Thoracic aorta endothelial cell (primary cell): Measurements from ENCODE around the gene NUB1. TPM values are rescaled to one million over a fixed set of nuclear protein-coding genes. Genes with fewer than 3 reads are reported as not detected.

Source experiments
- total RNA-seq: library from RNA; depleted of rRNA; stranded (reverse); fragments of >200 nt; gene quantifications from 2 replicates; pipeline ENCODE4 v1.2.3, GENCODE V29; 2012

The NUB1 gene, protein sequence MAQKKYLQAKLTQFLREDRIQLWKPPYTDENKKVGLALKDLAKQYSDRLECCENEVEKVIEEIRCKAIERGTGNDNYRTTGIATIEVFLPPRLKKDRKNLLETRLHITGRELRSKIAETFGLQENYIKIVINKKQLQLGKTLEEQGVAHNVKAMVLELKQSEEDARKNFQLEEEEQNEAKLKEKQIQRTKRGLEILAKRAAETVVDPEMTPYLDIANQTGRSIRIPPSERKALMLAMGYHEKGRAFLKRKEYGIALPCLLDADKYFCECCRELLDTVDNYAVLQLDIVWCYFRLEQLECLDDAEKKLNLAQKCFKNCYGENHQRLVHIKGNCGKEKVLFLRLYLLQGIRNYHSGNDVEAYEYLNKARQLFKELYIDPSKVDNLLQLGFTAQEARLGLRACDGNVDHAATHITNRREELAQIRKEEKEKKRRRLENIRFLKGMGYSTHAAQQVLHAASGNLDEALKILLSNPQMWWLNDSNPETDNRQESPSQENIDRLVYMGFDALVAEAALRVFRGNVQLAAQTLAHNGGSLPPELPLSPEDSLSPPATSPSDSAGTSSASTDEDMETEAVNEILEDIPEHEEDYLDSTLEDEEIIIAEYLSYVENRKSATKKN
- 48.6 and 52.5 TPM in 2 replicates for total RNA-seq

DNA sequence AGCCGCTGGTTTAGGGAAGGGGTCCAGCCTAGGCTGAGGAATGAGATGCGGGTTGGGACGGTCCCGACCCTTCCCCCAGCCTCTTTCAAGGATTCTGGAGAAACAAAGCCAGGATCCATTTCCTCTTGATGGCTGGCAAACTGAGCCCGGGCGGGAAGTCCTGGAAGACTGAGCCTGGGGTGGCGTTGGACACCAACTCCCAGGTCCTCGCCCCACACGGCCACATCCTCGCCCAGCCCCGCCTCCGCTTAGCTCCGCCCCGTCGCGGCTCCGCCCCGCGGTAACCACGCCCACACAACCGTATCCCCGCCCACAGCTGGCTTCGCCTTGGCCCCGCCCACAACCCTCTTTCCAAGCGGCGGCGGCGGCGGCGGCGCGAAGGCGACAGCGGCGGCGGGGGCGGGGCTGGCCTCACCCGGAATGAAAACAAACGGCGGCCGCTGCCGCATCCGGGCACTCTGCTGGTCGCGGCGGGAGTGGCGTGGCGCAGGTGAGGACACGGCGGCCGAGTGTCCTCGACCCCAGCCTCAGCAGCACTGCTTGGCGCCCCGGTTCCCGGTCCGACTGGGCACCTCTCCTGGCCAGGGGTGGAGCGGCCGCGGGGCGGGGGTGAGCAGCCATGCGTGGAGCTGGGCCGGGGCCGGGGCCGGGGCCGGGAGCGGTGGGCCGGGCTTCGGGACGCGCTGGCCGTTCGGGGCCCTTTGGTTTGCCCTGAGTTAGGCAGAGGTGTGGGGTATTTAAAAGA is at the start of gene NUB1:
Gene NUB1, plus strand, starts transcription at position 456 of the 745 bp plus-strand sequence. CDS start 3,538 bp downstream, outside the sequence.

DNA sequence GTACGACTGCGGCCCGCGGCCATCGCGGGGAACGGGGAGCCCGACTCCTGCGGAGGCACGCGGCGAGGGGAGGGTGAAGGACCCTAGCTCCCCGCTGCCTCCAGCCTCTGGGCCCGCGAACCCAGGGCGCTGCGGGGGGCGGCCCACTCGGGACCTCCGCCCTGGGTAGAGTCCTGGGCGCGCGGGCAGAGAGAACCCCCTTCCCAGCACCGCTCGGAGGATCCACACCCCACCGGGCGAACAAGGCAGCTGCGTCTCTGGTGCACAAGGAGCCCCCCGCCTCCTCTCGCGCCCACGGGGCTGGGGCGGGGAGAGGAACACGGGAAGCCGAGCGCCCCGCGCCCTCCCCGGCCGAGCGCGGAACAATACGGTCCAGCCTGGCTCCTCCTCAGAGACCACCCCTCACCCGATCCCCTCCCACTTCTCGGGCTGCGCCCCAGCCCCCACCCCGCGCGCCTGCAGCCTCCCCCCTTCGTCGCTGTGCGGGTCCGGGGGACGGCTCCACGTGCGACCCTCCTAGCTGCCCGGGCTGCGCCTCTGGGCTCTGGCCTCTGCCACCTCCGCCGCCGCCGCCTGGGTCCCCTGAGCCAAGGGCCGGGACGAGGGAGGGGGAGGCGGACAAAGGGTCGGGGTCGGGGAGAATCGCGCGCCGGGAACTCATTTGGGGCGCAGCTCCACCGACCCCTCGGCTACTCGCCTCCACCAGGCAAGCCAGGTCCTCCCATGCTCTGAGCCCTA is 68.2 kb downstream of the NUB1 start, which contains the start of gene WDR86:
Gene WDR86, minus strand, starts transcription at position 372 of the 738 bp plus-strand sequence. CDS start 449 bp downstream, outside the sequence.

Other genes starting within 250 kb of the NUB1 start
- not detected in 2 replicates for gene GBX1, start 174.1 kb upstream of the NUB1 start, total RNA-seq
- not detected in 2 replicates for gene ASB10, start 154.6 kb upstream of the NUB1 start, total RNA-seq
- not detected in 2 replicates for gene H2BK1, start 131.3 kb upstream of the NUB1 start, total RNA-seq
- gene ABCF2, start 114.6 kb upstream of the NUB1 start, total RNA-seq, result 77.8 and 86.2 TPM in 2 replicates
- 59.7 and 61.5 TPM in 2 replicates for gene CHPF2, start 109.3 kb upstream of the NUB1 start, total RNA-seq
- gene SMARCD3, start 93.1 kb upstream of the NUB1 start, total RNA-seq, result 5.6 and 5.8 TPM in 2 replicates
- not detected in 2 replicates for gene WDR86, start 68.2 kb downstream of the NUB1 start, total RNA-seq
- gene CRYGN, start 98.3 kb downstream of the NUB1 start, total RNA-seq, result not detected in 2 replicates
- gene RHEB, start 178.1 kb downstream of the NUB1 start, total RNA-seq, result 98.8 and 110 TPM in 2 replicates